ENCODE measurements around the gene RAB1B. TPM values are rescaled to one million over a fixed set of nuclear protein-coding genes. Genes with fewer than 3 reads are reported as not detected.

The RAB1B gene
- total and polyA plus RNA-seq, 10 of the 15 experiments (the other 5 are each of a cell fraction or from before 2014, with no cell fraction given): 10.4 to 193 (median 96.9) TPM

- TF ChIP-seq MTA3 (IDR thresholded peaks at IDR 0.05; ENCODE audit: borderline replicate concordance, low read length): no peak
- TF ChIP-seq, protein P1, sequence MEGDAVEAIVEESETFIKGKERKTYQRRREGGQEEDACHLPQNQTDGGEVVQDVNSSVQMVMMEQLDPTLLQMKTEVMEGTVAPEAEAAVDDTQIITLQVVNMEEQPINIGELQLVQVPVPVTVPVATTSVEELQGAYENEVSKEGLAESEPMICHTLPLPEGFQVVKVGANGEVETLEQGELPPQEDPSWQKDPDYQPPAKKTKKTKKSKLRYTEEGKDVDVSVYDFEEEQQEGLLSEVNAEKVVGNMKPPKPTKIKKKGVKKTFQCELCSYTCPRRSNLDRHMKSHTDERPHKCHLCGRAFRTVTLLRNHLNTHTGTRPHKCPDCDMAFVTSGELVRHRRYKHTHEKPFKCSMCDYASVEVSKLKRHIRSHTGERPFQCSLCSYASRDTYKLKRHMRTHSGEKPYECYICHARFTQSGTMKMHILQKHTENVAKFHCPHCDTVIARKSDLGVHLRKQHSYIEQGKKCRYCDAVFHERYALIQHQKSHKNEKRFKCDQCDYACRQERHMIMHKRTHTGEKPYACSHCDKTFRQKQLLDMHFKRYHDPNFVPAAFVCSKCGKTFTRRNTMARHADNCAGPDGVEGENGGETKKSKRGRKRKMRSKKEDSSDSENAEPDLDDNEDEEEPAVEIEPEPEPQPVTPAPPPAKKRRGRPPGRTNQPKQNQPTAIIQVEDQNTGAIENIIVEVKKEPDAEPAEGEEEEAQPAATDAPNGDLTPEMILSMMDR (IDR thresholded peaks at IDR 0.05 in 2 of 3, conservative IDR thresholded peaks at IDR 0.05 in 1 of 3; ENCODE audit: control insufficient read depth in 2 of 3, extremely low read depth in 1 of 3, insufficient read depth in 1 of 3, low read depth in 3 of 3, low read length in 3 of 3): peak in 2 of 3 experiments; percentile 14 to 25; a peak in 1 of 6 replicates
Measured at GRCh38 chr11:66268952-66269905, 790 bp downstream of the RAB1B start (continued).

- Histone ChIP-seq H3K9ac (ENCODE audit: control insufficient read depth, insufficient read depth, low read length) (no peak overlapping the region), H3K9me3 (replicated peaks; ENCODE audit: control insufficient read depth, insufficient read depth, low read length) (no peaks in the 10 kb centered on the region), H3K79me2 (ENCODE audit: control insufficient read depth, insufficient read depth, low read length) (peaks cover 27% of the 10 kb centered on the region), H3K36me3 (ENCODE audit: control insufficient read depth in 2 of 2, insufficient read depth in 2 of 2, low read length in 1 of 2) (peaks cover 20 to 32% of the 10 kb centered on the region in 2 experiments), H3K27me3 (replicated peaks in 1 of 2; ENCODE audit: control insufficient read depth in 2 of 2, insufficient read depth in 2 of 2, low read length in 1 of 2) (no peaks in the 10 kb centered on the region), H4K20me1 (ENCODE audit: control insufficient read depth, insufficient read depth) (no peaks in the 10 kb centered on the region), H3K4me3 (no peak overlapping the region), H3K27ac (ENCODE audit: control insufficient read depth, insufficient read depth) (no peak overlapping the region), H3K4me2 (ENCODE audit: control insufficient read depth, insufficient read depth) (no peak overlapping the region; the same call in 1 of the 2 replicates), H3K4me1 (ENCODE audit: control insufficient read depth, insufficient read depth, low read length) (peaks cover 11% of the 10 kb centered on the region), H2AFZ (ENCODE audit: control insufficient read depth, low read depth, low read length) (no peak overlapping the region)
- intact Hi-C loops (cut with micrococcal nuclease; ENCODE audit: unreplicated experiment) (no loop called here), in situ Hi-C loops (cut with MboI) (no loop called here)
- ATAC-seq: no peak
- ChIA-PET SMC1A (ENCODE audit: uncharacterized antibody, unreplicated experiment) (interaction anchor here (1.2 to 1.6 kb wide), 2 partner anchors 9 to 17 kb away, joined by 3 read pairs; partner anchors contain the start of gene YIF1A), RAD21 (ENCODE audit: unreplicated experiment) (interaction anchor here (1.5 kb wide), 1 partner anchor 10 kb away, joined by 4 read pairs; no protein-coding TSS in a partner anchor), POLR2A (interaction anchor here (0.6 to 0.7 kb wide), 4 partner anchors 26 to 339 kb away, joined by 3 read pairs; no protein-coding TSS in a partner anchor), CTCF (interaction anchor here (0.6 to 3.3 kb wide), 6 partner anchors 9 to 105 kb away, joined by 3 to 19 read pairs (median 5); no protein-coding TSS in a partner anchor)
- DNase-seq (ENCODE audit: low read depth, low spot score): no peak
- TSS peak; percentile 15 for BruUV-seq (replicated peaks)
- no peak for FAIRE-seq
- WGBS (ENCODE audit: insufficient coverage, insufficient replicate concordance, low lambda C conversion rate, missing lambda C conversion rate): 92% methylated on average over 7 of the region's 7 CpGs
- TF ChIP-seq IRF4 (IDR thresholded peaks at IDR 0.05; ENCODE audit: low read depth, low read length): no peak
- TF ChIP-seq, protein P2, sequence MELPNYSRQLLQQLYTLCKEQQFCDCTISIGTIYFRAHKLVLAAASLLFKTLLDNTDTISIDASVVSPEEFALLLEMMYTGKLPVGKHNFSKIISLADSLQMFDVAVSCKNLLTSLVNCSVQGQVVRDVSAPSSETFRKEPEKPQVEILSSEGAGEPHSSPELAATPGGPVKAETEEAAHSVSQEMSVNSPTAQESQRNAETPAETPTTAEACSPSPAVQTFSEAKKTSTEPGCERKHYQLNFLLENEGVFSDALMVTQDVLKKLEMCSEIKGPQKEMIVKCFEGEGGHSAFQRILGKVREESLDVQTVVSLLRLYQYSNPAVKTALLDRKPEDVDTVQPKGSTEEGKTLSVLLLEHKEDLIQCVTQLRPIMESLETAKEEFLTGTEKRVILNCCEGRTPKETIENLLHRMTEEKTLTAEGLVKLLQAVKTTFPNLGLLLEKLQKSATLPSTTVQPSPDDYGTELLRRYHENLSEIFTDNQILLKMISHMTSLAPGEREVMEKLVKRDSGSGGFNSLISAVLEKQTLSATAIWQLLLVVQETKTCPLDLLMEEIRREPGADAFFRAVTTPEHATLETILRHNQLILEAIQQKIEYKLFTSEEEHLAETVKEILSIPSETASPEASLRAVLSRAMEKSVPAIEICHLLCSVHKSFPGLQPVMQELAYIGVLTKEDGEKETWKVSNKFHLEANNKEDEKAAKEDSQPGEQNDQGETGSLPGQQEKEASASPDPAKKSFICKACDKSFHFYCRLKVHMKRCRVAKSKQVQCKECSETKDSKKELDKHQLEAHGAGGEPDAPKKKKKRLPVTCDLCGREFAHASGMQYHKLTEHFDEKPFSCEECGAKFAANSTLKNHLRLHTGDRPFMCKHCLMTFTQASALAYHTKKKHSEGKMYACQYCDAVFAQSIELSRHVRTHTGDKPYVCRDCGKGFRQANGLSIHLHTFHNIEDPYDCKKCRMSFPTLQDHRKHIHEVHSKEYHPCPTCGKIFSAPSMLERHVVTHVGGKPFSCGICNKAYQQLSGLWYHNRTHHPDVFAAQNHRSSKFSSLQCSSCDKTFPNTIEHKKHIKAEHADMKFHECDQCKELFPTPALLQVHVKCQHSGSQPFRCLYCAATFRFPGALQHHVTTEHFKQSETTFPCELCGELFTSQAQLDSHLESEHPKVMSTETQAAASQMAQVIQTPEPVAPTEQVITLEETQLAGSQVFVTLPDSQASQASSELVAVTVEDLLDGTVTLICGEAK (IDR thresholded peaks at IDR 0.05; ENCODE audit: borderline replicate concordance): no peak
- TF ChIP-seq, protein P3, sequence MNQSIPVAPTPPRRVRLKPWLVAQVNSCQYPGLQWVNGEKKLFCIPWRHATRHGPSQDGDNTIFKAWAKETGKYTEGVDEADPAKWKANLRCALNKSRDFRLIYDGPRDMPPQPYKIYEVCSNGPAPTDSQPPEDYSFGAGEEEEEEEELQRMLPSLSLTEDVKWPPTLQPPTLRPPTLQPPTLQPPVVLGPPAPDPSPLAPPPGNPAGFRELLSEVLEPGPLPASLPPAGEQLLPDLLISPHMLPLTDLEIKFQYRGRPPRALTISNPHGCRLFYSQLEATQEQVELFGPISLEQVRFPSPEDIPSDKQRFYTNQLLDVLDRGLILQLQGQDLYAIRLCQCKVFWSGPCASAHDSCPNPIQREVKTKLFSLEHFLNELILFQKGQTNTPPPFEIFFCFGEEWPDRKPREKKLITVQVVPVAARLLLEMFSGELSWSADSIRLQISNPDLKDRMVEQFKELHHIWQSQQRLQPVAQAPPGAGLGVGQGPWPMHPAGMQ (IDR thresholded peaks at IDR 0.05; ENCODE audit: borderline replicate concordance): no peak
- TF ChIP-seq E2F4 (IDR thresholded peaks at IDR 0.05; ENCODE audit: low read depth, low read length): no peak
- TF ChIP-seq ZSCAN29 (IDR thresholded peaks at IDR 0.05): no peak
- no peak for TF ChIP-seq ZBED1 (IDR thresholded peaks at IDR 0.05; ENCODE audit: borderline replicate concordance)
- TF ChIP-seq KAT2A (conservative IDR thresholded peaks at IDR 0.05; ENCODE audit: control insufficient read depth, low read depth, low read length): no peak
- TF ChIP-seq ZNF217 (IDR thresholded peaks at IDR 0.05): no peak
- no peak for TF ChIP-seq STAT1 (conservative IDR thresholded peaks at IDR 0.05)
- TF ChIP-seq RUNX3 (IDR thresholded peaks at IDR 0.05; ENCODE audit: low read length): no peak
Measured at GRCh38 chr11:66271816-66272215, 3.4 kb downstream of the RAB1B start.
